BE2C (cell line): Measurements from ENCODE around the gene CAMTA1.

Experiments used
- DNase-seq: peaks from one replicate; pipeline ENCODE4 v3.0.0-alpha.2; 2020
- H3K27me3 ChIP-seq: fragments of 250-450 bp; sonication (Bioruptor Pico); 2 replicates; pipeline ENCODE4 v1.5.1; 2020; ENCODE audit warnings: mild to moderate bottlenecking
- H3K36me3 ChIP-seq: fragments of 250-450 bp; sonication (Bioruptor Pico); 2 replicates; pipeline ENCODE4 v1.5.1; 2020; ENCODE audit warnings: mild to moderate bottlenecking
- H3K4me1 ChIP-seq: fragments of 250-450 bp; sonication (Bioruptor Pico); 2 replicates; pipeline ENCODE4 v1.5.1; 2020
- H3K4me3 ChIP-seq: 2 replicates; pipeline ENCODE4 v1.5.1; 2011; ENCODE audit warnings: low read depth, low read length
- H3K9me3 ChIP-seq: fragments of 250-450 bp; sonication (Bioruptor Pico); 2 replicates; pipeline ENCODE4 v1.5.1; 2020
- TF ChIP-seq, protein P1 (sequence below): IDR thresholded peaks from 2 replicates; pipeline ENCODE4 v1.5.1; 2012; ENCODE audit warnings: mild to moderate bottlenecking, low read depth, low read length

The CAMTA1 gene

DNA sequence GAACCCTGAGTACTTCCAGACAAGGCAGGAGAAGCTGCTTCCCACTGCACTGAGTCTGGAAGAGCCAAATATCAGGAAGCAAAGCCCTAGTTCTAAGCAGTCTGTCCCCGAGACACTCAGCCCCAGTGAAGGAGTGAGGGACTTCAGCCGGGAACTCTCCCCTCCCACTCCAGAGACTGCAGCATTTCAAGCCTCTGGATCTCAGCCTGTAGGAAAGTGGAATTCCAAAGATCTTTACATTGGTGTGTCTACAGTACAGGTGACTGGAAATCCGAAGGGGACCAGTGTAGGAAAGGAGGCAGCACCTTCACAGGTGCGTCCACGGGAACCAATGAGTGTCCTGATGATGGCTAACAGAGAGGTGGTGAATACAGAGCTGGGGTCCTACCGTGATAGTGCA, 952.8 kb downstream of the CAMTA1 start:
- TF ChIP-seq, protein P1, sequence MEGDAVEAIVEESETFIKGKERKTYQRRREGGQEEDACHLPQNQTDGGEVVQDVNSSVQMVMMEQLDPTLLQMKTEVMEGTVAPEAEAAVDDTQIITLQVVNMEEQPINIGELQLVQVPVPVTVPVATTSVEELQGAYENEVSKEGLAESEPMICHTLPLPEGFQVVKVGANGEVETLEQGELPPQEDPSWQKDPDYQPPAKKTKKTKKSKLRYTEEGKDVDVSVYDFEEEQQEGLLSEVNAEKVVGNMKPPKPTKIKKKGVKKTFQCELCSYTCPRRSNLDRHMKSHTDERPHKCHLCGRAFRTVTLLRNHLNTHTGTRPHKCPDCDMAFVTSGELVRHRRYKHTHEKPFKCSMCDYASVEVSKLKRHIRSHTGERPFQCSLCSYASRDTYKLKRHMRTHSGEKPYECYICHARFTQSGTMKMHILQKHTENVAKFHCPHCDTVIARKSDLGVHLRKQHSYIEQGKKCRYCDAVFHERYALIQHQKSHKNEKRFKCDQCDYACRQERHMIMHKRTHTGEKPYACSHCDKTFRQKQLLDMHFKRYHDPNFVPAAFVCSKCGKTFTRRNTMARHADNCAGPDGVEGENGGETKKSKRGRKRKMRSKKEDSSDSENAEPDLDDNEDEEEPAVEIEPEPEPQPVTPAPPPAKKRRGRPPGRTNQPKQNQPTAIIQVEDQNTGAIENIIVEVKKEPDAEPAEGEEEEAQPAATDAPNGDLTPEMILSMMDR, result no peak

DNA sequence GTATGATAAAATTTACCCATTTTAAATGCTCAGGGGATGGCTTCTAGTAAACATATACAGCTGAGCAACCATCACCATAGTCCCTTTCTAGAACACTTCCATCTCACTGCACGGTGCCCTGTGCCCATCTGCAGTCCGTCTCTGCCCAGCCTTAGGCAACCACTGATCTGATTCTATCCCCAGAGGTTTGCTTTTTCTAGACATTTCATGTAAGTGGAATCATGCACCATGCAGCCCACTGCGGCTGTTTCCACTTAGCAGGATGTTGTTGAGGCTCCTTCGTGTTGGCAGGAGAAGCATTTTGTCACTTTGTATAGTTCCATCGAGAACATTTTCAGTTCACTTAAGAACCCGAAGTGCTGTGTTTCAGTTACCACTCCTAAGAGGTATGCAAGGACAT, 958.1 kb downstream of the CAMTA1 start:
- TF ChIP-seq, protein P1, result no peak
- no peaks in the 10 kb centered on the region for H3K4me1 ChIP-seq
- H3K9me3 ChIP-seq, result no peaks in the 10 kb centered on the region
- H3K36me3 ChIP-seq, result no peaks in the 10 kb centered on the region
- no peaks in the 10 kb centered on the region for H3K27me3 ChIP-seq
- no peak for DNase-seq
- H3K4me3 ChIP-seq, result no peak overlapping the region

More for the DNA sequence above, 952.8 kb downstream of the CAMTA1 start:
- Histone ChIP-seq H3K4me3 (no peak overlapping the region), H3K36me3 (no peaks in the 10 kb centered on the region), H3K4me1 (no peaks in the 10 kb centered on the region), H3K9me3 (no peaks in the 10 kb centered on the region), H3K27me3 (no peaks in the 10 kb centered on the region)
- no peak for DNase-seq

DNA sequence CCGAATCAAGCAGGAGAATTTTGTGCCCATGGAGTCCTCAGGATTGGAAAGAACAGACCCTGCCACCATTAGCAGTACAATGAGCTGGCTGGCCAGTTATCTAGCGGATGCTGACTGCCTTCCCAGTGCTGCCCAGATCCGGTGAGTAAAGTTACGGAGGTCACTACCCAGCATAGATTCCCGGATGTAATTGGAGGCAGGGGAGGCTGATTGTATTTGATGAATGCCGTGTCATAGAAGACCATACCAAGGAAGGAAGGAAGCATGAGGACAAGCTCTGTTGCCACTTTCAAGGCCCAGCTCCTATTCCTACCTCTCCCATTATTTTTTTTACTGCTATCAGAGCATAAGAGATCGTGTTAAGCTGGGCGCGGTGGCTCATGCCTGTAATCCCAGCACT, 959.6 kb downstream of the CAMTA1 start:
- no peak for DNase-seq
- TF ChIP-seq, protein P1, result no peak

DNA sequence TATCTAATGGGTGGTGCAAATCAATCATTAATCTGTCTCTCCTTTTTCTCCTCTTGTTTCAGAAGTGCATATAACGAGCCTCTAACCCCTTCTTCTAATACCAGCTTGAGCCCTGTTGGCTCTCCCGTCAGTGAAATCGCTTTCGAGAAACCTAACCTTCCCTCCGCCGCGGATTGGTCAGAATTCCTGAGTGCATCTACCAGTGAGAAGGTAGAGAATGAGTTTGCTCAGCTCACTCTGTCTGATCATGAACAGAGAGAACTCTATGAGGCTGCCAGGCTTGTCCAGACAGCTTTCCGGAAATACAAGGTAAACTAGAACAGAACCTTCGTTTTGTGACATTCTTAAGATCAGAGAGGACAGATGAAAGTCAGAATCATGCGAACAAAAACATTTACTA, 960.5 kb downstream of the CAMTA1 start:
- Histone ChIP-seq H3K9me3 (no peaks in the 10 kb centered on the region), H3K4me1 (no peaks in the 10 kb centered on the region), H3K4me3 (no peak overlapping the region), H3K36me3 (no peaks in the 10 kb centered on the region), H3K27me3 (no peaks in the 10 kb centered on the region)
- DNase-seq, result no peak
- TF ChIP-seq, protein P1, result no peak

More for the DNA sequence above, 959.6 kb downstream of the CAMTA1 start:
- H3K27me3 ChIP-seq, result no peaks in the 10 kb centered on the region
- H3K9me3 ChIP-seq, result no peaks in the 10 kb centered on the region
- no peaks in the 10 kb centered on the region for H3K4me1 ChIP-seq
- no peak overlapping the region for H3K4me3 ChIP-seq
- no peaks in the 10 kb centered on the region for H3K36me3 ChIP-seq

DNA sequence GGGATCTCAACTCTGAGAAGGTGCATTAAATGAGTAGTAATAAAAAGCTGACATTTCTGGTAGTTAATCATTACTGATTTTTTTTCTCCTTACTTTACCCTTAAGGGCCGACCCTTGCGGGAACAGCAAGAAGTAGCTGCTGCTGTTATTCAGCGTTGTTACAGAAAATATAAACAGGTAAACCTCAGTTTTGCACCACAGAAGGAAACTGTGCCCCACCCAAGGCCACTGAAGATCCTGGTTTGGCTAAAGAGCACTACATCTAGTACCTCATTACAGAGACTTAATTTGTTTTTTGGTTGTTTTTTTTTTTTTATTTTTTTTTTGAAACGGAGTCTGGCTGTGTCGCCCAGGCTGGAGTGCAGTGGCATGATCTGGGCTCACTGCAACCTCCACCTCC, 962.4 kb downstream of the CAMTA1 start:
- no peaks in the 10 kb centered on the region for H3K4me1 ChIP-seq
- no peaks in the 10 kb centered on the region for H3K9me3 ChIP-seq
- no peaks in the 10 kb centered on the region for H3K27me3 ChIP-seq
- no peaks in the 10 kb centered on the region for H3K36me3 ChIP-seq
- no peak for DNase-seq
- TF ChIP-seq, protein P1, result no peak
- H3K4me3 ChIP-seq, result no peak overlapping the region

DNA sequence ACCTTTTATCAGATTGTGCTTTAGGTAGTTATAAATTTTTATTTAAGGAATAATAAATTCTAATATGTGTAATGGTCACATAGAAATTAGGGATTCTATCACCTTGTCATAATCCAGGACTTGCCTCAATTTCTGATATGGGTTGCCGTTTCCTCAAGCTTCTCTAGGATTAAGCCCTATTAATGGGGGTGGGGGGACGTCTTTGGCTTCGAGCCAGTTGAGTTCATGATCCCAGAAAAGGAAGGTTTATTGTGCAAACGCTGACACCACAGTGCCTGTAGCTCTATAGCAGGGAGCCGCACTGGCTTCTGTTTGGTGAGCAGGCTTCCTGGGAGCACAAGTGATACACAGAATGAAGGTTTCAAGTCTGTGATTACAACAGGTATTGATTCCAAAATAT, 963.9 kb downstream of the CAMTA1 start:
- H3K4me3 ChIP-seq, result no peak overlapping the region
- no peaks in the 10 kb centered on the region for H3K27me3 ChIP-seq
- H3K9me3 ChIP-seq, result no peaks in the 10 kb centered on the region
- DNase-seq, result no peak
- TF ChIP-seq, protein P1, result no peak
- no peaks in the 10 kb centered on the region for H3K4me1 ChIP-seq
- no peaks in the 10 kb centered on the region for H3K36me3 ChIP-seq
